ENCODE results near the gene MPND. TPM values are rescaled to one million over a fixed set of nuclear protein-coding genes. Genes with fewer than 3 reads are reported as not detected.

MPND gene
- polyA plus RNA-seq, 4 donors: 20.9 to 45.1 (median 35.4) TPM

- 43 to 52% (median 49%) methylated on average over 13 of the region's 13 CpGs for WGBS, 3 donors
These were observed 41.6 kb upstream of the MPND start for GRCh38 chr19:4301590-4302242.

GRCh38 chr19:4302243-4302640, 41.1 kb upstream of the MPND start, which contains the start of gene TMIGD2:
Gene TMIGD2 (minus strand): TSS chr19:4302389. CDS start chr19:4302385, 4 bp downstream.
- WGBS, 3 donors: 46 to 58% (median 47%) methylated on average over 8 of the region's 8 CpGs
- FAIRE-seq (no peak), DNase-seq (peak in 1 of 2 donors; percentile 25)
- Histone ChIP-seq H3K27ac (ENCODE audit: low read depth in 1 of 3, low read length in 2 of 3) (no peak within 1 kb of the TSS), H3K4me1 (ENCODE audit: control insufficient read depth in 3 of 3, insufficient read depth in 2 of 3, low read depth in 1 of 3, low read length in 2 of 3) (peaks cover 0 to 4% (median 0%) of the 10 kb centered on the region in 3 donors), H3K9me3 (ENCODE audit: control insufficient read depth in 2 of 2, insufficient read depth in 1 of 2, low read depth in 1 of 2, low read length in 1 of 2) (no peaks in the 10 kb centered on the region), H3K4me3 (ENCODE audit: low read depth in 1 of 3, low read length in 3 of 3) (peak within 1 kb of the TSS in 1 of 3 donors; percentile 25), H3K36me3 (ENCODE audit: control insufficient read depth in 3 of 3, insufficient read depth in 2 of 3, low read depth in 1 of 3, low read length in 3 of 3) (no peaks in the 10 kb centered on the region), H3K27me3 (ENCODE audit: control insufficient read depth in 3 of 3, insufficient read depth in 3 of 3, low read length in 3 of 3) (peaks cover 0 to 7% (median 0%) of the 10 kb centered on the region in 3 donors)

More at GRCh38 chr19:4301590-4302242, 41.6 kb upstream of the MPND start:
- peak overlapping the region in 1 of 3 donors; percentile 22 for H3K4me3 ChIP-seq (ENCODE audit: low read depth in 1 of 3, low read length in 3 of 3)
- no peak overlapping the region for H3K27ac ChIP-seq (ENCODE audit: low read depth in 1 of 3, low read length in 2 of 3)
- H3K27me3 ChIP-seq (ENCODE audit: control insufficient read depth in 3 of 3, insufficient read depth in 3 of 3, low read length in 3 of 3): peaks cover 0 to 7% (median 0%) of the 10 kb centered on the region in 3 donors
- H3K4me1 ChIP-seq (ENCODE audit: control insufficient read depth in 3 of 3, insufficient read depth in 2 of 3, low read depth in 1 of 3, low read length in 2 of 3): peaks cover 0 to 4% (median 0%) of the 10 kb centered on the region in 3 donors
- no peaks in the 10 kb centered on the region for H3K36me3 ChIP-seq (ENCODE audit: control insufficient read depth in 3 of 3, insufficient read depth in 2 of 3, low read depth in 1 of 3, low read length in 3 of 3)
- DNase-seq (no peak), FAIRE-seq (no peak)
- no peaks in the 10 kb centered on the region for H3K9me3 ChIP-seq (ENCODE audit: control insufficient read depth in 2 of 2, insufficient read depth in 1 of 2, low read depth in 1 of 2, low read length in 1 of 2)

- Histone ChIP-seq H3K36me3 (ENCODE audit: control insufficient read depth in 3 of 3, insufficient read depth in 2 of 3, low read depth in 1 of 3, low read length in 3 of 3) (no peaks in the 10 kb centered on the region), H3K27me3 (ENCODE audit: control insufficient read depth in 3 of 3, insufficient read depth in 3 of 3, low read length in 3 of 3) (peaks cover 0 to 7% (median 0%) of the 10 kb centered on the region in 3 donors), H3K4me3 (ENCODE audit: low read depth in 1 of 3, low read length in 3 of 3) (peak overlapping the region in 1 of 3 donors; percentile 49), H3K27ac (ENCODE audit: low read depth in 1 of 3, low read length in 2 of 3) (peak overlapping the region in 1 of 3 donors; percentile 41), H3K9me3 (ENCODE audit: control insufficient read depth in 2 of 2, insufficient read depth in 1 of 2, low read depth in 1 of 2, low read length in 1 of 2) (no peaks in the 10 kb centered on the region), H3K4me1 (ENCODE audit: control insufficient read depth in 3 of 3, insufficient read depth in 2 of 3, low read depth in 1 of 3, low read length in 2 of 3) (peaks cover 0 to 4% (median 0%) of the 10 kb centered on the region in 3 donors)
- 46 to 50% (median 49%) methylated on average over 18 of the region's 18 CpGs for WGBS, 3 donors
- DNase-seq (peak in 1 of 2 donors; percentile 54), FAIRE-seq (no peak)
These were observed 39.4 kb upstream of the MPND start for GRCh38 chr19:4303819-4304537.

GRCh38 chr19:4304538-4305256, 38.7 kb upstream of the MPND start, which contains the start of gene FSD1:
Gene FSD1 (plus strand): TSS chr19:4304598. CDS start chr19:4304747, 149 bp downstream.
- DNase-seq (peak in 1 of 2 donors; percentile 43), FAIRE-seq (no peak)
- Histone ChIP-seq H3K4me1 (ENCODE audit: control insufficient read depth in 3 of 3, insufficient read depth in 2 of 3, low read depth in 1 of 3, low read length in 2 of 3) (peaks cover 0 to 4% (median 0%) of the 10 kb centered on the region in 3 donors), H3K27me3 (ENCODE audit: control insufficient read depth in 3 of 3, insufficient read depth in 3 of 3, low read length in 3 of 3) (peaks cover 0 to 7% (median 0%) of the 10 kb centered on the region in 3 donors), H3K27ac (ENCODE audit: low read depth in 1 of 3, low read length in 2 of 3) (peak within 1 kb of the TSS in 1 of 3 donors; percentile 41), H3K4me3 (ENCODE audit: low read depth in 1 of 3, low read length in 3 of 3) (peak within 1 kb of the TSS in 1 of 3 donors; percentile 49), H3K36me3 (ENCODE audit: control insufficient read depth in 3 of 3, insufficient read depth in 2 of 3, low read depth in 1 of 3, low read length in 3 of 3) (no peaks in the 10 kb centered on the region), H3K9me3 (ENCODE audit: control insufficient read depth in 2 of 2, insufficient read depth in 1 of 2, low read depth in 1 of 2, low read length in 1 of 2) (no peaks in the 10 kb centered on the region)
- WGBS, 3 donors: 6 to 10% (median 6%) methylated on average over 28 to 63 of the region's 63 CpGs

- no peak overlapping the region for H3K4me3 ChIP-seq (ENCODE audit: low read depth in 1 of 3, low read length in 3 of 3)
- peaks cover 0 to 4% (median 0%) of the 10 kb centered on the region in 3 donors for H3K4me1 ChIP-seq (ENCODE audit: control insufficient read depth in 3 of 3, insufficient read depth in 2 of 3, low read depth in 1 of 3, low read length in 2 of 3)
- H3K36me3 ChIP-seq (ENCODE audit: control insufficient read depth in 3 of 3, insufficient read depth in 2 of 3, low read depth in 1 of 3, low read length in 3 of 3): no peaks in the 10 kb centered on the region
- whole genome bisulfite sequencing, 3 donors: 53 to 69% (median 54%) methylated on average over 7 of the region's 7 CpGs
- H3K27ac ChIP-seq (ENCODE audit: low read depth in 1 of 3, low read length in 2 of 3): no peak overlapping the region
- peaks cover 0 to 7% (median 0%) of the 10 kb centered on the region in 3 donors for H3K27me3 ChIP-seq (ENCODE audit: control insufficient read depth in 3 of 3, insufficient read depth in 3 of 3, low read length in 3 of 3)
- no peak for DNase-seq
- no peak for FAIRE-seq
- no peaks in the 10 kb centered on the region for H3K9me3 ChIP-seq (ENCODE audit: control insufficient read depth in 2 of 2, insufficient read depth in 1 of 2, low read depth in 1 of 2, low read length in 1 of 2)
These were observed 38.1 kb upstream of the MPND start for GRCh38 chr19:4305257-4305612.

- H3K4me3 ChIP-seq (ENCODE audit: low read depth in 1 of 3, low read length in 3 of 3): no peak overlapping the region
- FAIRE-seq (no peak), DNase-seq (no peak)
- no peak overlapping the region for H3K27ac ChIP-seq (ENCODE audit: low read depth in 1 of 3, low read length in 2 of 3)
- no peaks in the 10 kb centered on the region for H3K9me3 ChIP-seq (ENCODE audit: control insufficient read depth in 2 of 2, insufficient read depth in 1 of 2, low read depth in 1 of 2, low read length in 1 of 2)
- WGBS, 3 donors: 64 to 84% (median 73%) methylated on average over 16 of the region's 16 CpGs
- H3K27me3 ChIP-seq (ENCODE audit: control insufficient read depth in 3 of 3, insufficient read depth in 3 of 3, low read length in 3 of 3): peaks cover 0 to 7% (median 0%) of the 10 kb centered on the region in 3 donors
- H3K36me3 ChIP-seq (ENCODE audit: control insufficient read depth in 3 of 3, insufficient read depth in 2 of 3, low read depth in 1 of 3, low read length in 3 of 3): no peaks in the 10 kb centered on the region
- peaks cover 0 to 4% (median 0%) of the 10 kb centered on the region in 3 donors for H3K4me1 ChIP-seq (ENCODE audit: control insufficient read depth in 3 of 3, insufficient read depth in 2 of 3, low read depth in 1 of 3, low read length in 2 of 3)
These were observed 37.7 kb upstream of the MPND start for GRCh38 chr19:4305659-4306058.

- Histone ChIP-seq H3K4me1 (ENCODE audit: control insufficient read depth in 3 of 3, insufficient read depth in 2 of 3, low read depth in 1 of 3, low read length in 2 of 3) (no peaks in the 10 kb centered on the region), H3K9me3 (ENCODE audit: control insufficient read depth in 2 of 2, insufficient read depth in 1 of 2, low read depth in 1 of 2, low read length in 1 of 2) (no peaks in the 10 kb centered on the region), H3K4me3 (ENCODE audit: low read depth in 1 of 3, low read length in 3 of 3) (no peak overlapping the region), H3K36me3 (ENCODE audit: control insufficient read depth in 3 of 3, insufficient read depth in 2 of 3, low read depth in 1 of 3, low read length in 3 of 3) (no peaks in the 10 kb centered on the region), H3K27me3 (ENCODE audit: control insufficient read depth in 3 of 3, insufficient read depth in 3 of 3, low read length in 3 of 3) (peaks cover 0 to 4% (median 0%) of the 10 kb centered on the region in 3 donors), H3K27ac (ENCODE audit: low read depth in 1 of 3, low read length in 2 of 3) (no peak overlapping the region)
- DNase-seq (peak in 1 of 2 donors; percentile 35), FAIRE-seq (no peak)
- WGBS, 3 donors: 86 to 90% (median 89%) methylated on average over 21 to 22 of the region's 22 CpGs
These were observed 32.9 kb upstream of the MPND start for GRCh38 chr19:4310247-4311121.

All from small intestine (tissue), 7 donors.